Central memory CD8-positive, alpha-beta T cell (primary cell): ENCODE data around the gene UGT2B10.
"Not testable (repeated sequence)": the region's sequence is repeated elsewhere in the genome, so short reads cannot be mapped to it uniquely, and the experiment has no call there.

Source experiments
- ATAC-seq: fragments of 150-1000 bp; cut with Tn5 transposase; replicated peaks from 2 replicates; pipeline ENCODE4 v1.10.0; 2022; ENCODE audit warnings: mild to moderate bottlenecking, moderate FRiP score, moderate number of reproducible peaks; ENCODE audit not compliant: poor library complexity, severe bottlenecking; ENCODE audit errors: extremely low read depth
- DNase-seq, 2 donors: peaks; one replicate each; pipeline ENCODE4 v3.0.0; 2021; ENCODE audit warnings: low spot score in 2 of 2
- H3K27ac Mint-ChIP-seq: one replicate; pipeline ENCODE4 v1.8.0; 2022; ENCODE audit warnings: low read depth, mild to moderate bottlenecking, moderate library complexity, mixed read lengths
- H3K27me3 Mint-ChIP-seq: one replicate; pipeline ENCODE4 v1.8.0; 2022; ENCODE audit warnings: mixed read lengths
- H3K36me3 Mint-ChIP-seq: one replicate; pipeline ENCODE4 v1.8.0; 2022; ENCODE audit warnings: mild to moderate bottlenecking, moderate library complexity, mixed read lengths; ENCODE audit not compliant: insufficient read depth
- H3K4me1 Mint-ChIP-seq: one replicate; pipeline ENCODE4 v1.8.0; 2022; ENCODE audit warnings: mixed read lengths
- H3K4me3 Mint-ChIP-seq: one replicate; pipeline ENCODE4 v1.8.0; 2022; ENCODE audit warnings: mild to moderate bottlenecking, moderate library complexity, mixed read lengths
- H3K9me3 Mint-ChIP-seq: one replicate; pipeline ENCODE4 v1.8.0; 2022; ENCODE audit warnings: mixed read lengths

UGT2B10 gene

GRCh38 chr4:68815617-68816409 lies at the start of gene UGT2B10:
Gene UGT2B10, plus strand, starts transcription at chr4:68815994. Its CDS starts 26 bp downstream, at chr4:68816020.
- not testable (repeated sequence) for DNase-seq, H3K4me3 Mint-ChIP-seq, ATAC-seq, H3K4me1 Mint-ChIP-seq, H3K27me3 Mint-ChIP-seq, H3K27ac Mint-ChIP-seq, H3K9me3 Mint-ChIP-seq, H3K36me3 Mint-ChIP-seq

- H3K4me3 Mint-ChIP-seq, H3K27me3 Mint-ChIP-seq, DNase-seq, H3K36me3 Mint-ChIP-seq, H3K27ac Mint-ChIP-seq, ATAC-seq, H3K4me1 Mint-ChIP-seq: not testable (repeated sequence)
- peaks cover 17% of the 10 kb centered on the region for H3K9me3 Mint-ChIP-seq
Measured at GRCh38 chr4:68771836-68772235, 44.0 kb upstream of the UGT2B10 start.

DNA sequence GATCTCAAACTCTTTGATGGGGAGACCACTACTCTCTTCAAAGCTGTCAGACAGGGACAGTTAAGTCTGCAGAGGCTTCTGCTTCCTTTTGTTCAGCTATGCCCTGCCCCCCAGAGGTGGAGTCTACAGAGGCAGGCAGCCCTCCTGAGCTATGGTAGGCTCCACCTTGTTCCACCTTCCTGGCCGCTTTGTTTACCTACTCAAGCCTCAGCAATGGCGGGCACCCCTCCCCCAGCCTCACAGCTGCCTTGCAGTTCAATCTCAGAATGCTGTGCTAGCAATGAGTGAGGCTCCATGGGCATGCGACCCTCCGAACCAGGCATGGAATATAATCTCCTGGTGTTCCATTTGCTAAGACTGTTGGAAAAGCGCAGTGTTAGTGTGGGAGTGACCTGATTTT lies 42.1 kb upstream of the UGT2B10 start:
- peaks cover 23% of the 10 kb centered on the region for H3K9me3 Mint-ChIP-seq
- no peaks in the 10 kb centered on the region for H3K36me3 Mint-ChIP-seq
- H3K4me3 Mint-ChIP-seq: no peak overlapping the region
- no peak for ATAC-seq
- no peaks in the 10 kb centered on the region for H3K4me1 Mint-ChIP-seq
- DNase-seq: no peak
- no peaks in the 10 kb centered on the region for H3K27me3 Mint-ChIP-seq
- H3K27ac Mint-ChIP-seq: no peak overlapping the region

- H3K4me3 Mint-ChIP-seq: no peak overlapping the region
- H3K9me3 Mint-ChIP-seq: peaks cover 26% of the 10 kb centered on the region
- H3K27ac Mint-ChIP-seq: no peak overlapping the region
- H3K27me3 Mint-ChIP-seq: no peaks in the 10 kb centered on the region
- DNase-seq: no peak
- no peaks in the 10 kb centered on the region for H3K36me3 Mint-ChIP-seq
- ATAC-seq: no peak
- no peaks in the 10 kb centered on the region for H3K4me1 Mint-ChIP-seq
Measured at GRCh38 chr4:68780232-68780631, 35.6 kb upstream of the UGT2B10 start.

GRCh38 chr4:68797048-68797447 lies 18.7 kb upstream of the UGT2B10 start:
- ATAC-seq (no peak), DNase-seq (no peak)
- Mint-ChIP-seq H3K4me3 (no peak overlapping the region), H3K9me3 (peaks cover under 1% of the 10 kb centered on the region), H3K27me3 (no peaks in the 10 kb centered on the region), H3K27ac (no peak overlapping the region), H3K4me1 (no peaks in the 10 kb centered on the region), H3K36me3 (no peaks in the 10 kb centered on the region)

DNA sequence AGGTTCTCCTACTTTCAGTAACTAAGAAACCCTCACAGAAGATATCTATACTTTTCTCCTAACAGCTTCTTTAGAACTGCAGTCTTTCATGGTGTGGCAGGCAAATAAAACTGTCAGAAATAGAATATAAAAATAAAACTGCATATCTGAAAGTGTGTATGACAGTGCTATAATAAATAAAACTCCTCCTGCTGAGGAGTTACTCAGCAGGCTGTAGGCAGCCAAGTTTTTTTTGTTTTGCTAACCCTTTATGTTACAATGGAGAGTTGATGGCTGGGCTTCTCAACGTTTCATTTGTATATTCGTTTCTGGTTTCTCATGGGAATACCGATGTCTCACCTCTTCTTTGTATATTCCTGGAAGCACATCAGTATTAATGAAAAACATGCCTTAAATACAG lies 18.2 kb upstream of the UGT2B10 start:
- Mint-ChIP-seq H3K4me1 (no peaks in the 10 kb centered on the region), H3K27me3 (no peaks in the 10 kb centered on the region), H3K4me3 (no peak overlapping the region), H3K9me3 (peaks cover 6% of the 10 kb centered on the region), H3K27ac (no peak overlapping the region), H3K36me3 (no peaks in the 10 kb centered on the region)
- DNase-seq: no peak
- ATAC-seq: no peak

- DNase-seq (no peak), ATAC-seq (no peak)
- Mint-ChIP-seq H3K9me3 (peaks cover 15% of the 10 kb centered on the region), H3K4me1 (no peaks in the 10 kb centered on the region), H3K27me3 (no peaks in the 10 kb centered on the region), H3K4me3 (no peak overlapping the region), H3K27ac (no peak overlapping the region), H3K36me3 (no peaks in the 10 kb centered on the region)
Measured at GRCh38 chr4:68803013-68803412, 12.8 kb upstream of the UGT2B10 start.

GRCh38 chr4:68808060-68808459 lies 7.7 kb upstream of the UGT2B10 start:
- DNase-seq: no peak
- Mint-ChIP-seq H3K27me3 (no peaks in the 10 kb centered on the region), H3K36me3 (no peaks in the 10 kb centered on the region), H3K9me3 (peaks cover 11% of the 10 kb centered on the region), H3K4me3 (no peak overlapping the region), H3K4me1 (no peaks in the 10 kb centered on the region), H3K27ac (no peak overlapping the region)
- ATAC-seq: no peak

DNA sequence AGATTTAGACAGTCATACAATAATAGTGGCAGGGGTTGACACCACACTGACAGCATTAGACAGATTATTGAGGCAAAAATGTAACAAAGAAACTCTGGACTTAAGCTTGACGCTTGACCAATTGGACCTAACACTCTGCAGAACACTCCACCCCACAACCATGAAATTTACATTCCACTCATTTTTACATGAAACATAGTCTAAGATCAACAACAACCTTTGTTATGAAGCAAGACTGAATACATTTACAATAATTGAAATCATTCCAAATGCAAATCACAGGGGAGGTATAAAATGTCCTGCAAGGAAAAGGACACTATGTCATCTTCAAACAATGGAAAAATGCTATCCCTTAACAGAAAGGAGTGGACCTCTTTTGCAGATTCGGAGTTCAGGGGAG lies 4.9 kb upstream of the UGT2B10 start:
- Mint-ChIP-seq H3K9me3 (peaks cover 11% of the 10 kb centered on the region), H3K4me1 (no peaks in the 10 kb centered on the region)

DNA sequence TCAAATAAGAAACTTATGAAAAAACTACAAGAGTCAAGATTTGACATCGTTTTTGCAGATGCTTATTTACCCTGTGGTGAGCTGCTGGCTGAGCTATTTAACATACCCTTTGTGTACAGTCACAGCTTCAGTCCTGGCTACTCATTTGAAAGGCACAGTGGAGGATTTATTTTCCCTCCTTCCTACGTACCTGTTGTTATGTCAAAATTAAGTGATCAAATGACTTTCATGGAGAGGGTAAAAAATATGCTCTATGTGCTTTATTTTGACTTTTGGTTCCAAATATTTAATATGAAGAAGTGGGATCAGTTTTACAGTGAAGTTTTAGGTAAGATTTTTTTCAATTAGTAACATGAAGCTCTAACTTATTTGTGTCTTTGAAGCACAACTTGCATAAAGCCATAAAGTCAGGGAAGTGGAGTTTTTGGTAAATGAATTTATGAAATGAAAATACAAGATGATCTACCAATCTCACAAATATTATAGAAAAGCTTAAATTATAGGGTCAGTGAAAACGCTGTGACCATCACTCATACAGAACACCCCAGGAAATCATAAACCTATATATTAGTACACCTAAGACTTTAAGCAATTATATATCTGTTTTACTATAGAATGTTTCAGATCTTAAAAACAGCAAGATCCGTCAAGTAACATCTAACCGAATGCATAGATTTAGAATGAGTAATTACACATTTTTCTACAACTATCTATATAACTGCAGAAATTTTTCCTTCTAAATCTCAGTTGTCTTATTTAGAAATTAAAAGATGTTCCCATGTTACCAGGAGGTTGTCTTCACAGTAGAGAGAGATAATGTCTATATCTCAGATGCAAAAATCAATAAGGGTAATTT lies 844 bp downstream of the UGT2B10 start:
- ATAC-seq, H3K27me3 Mint-ChIP-seq, H3K9me3 Mint-ChIP-seq, DNase-seq, H3K27ac Mint-ChIP-seq, H3K4me3 Mint-ChIP-seq, H3K4me1 Mint-ChIP-seq, H3K36me3 Mint-ChIP-seq: not testable (repeated sequence)

More for the DNA sequence above, 4.9 kb upstream of the UGT2B10 start:
- Mint-ChIP-seq H3K27me3 (no peaks in the 10 kb centered on the region), H3K27ac (no peak overlapping the region), H3K4me3 (no peak overlapping the region), H3K36me3 (no peaks in the 10 kb centered on the region)
- no peak for DNase-seq
- no peak for ATAC-seq

- no peak overlapping the region for H3K4me3 Mint-ChIP-seq
- ATAC-seq (no peak), DNase-seq (no peak)
- peaks cover 5% of the 10 kb centered on the region for H3K9me3 Mint-ChIP-seq
- no peaks in the 10 kb centered on the region for H3K4me1 Mint-ChIP-seq
- H3K27me3 Mint-ChIP-seq: no peaks in the 10 kb centered on the region
- no peak overlapping the region for H3K27ac Mint-ChIP-seq
- H3K36me3 Mint-ChIP-seq: no peaks in the 10 kb centered on the region
Measured at GRCh38 chr4:68817386-68817785, 1.6 kb downstream of the UGT2B10 start.

DNA sequence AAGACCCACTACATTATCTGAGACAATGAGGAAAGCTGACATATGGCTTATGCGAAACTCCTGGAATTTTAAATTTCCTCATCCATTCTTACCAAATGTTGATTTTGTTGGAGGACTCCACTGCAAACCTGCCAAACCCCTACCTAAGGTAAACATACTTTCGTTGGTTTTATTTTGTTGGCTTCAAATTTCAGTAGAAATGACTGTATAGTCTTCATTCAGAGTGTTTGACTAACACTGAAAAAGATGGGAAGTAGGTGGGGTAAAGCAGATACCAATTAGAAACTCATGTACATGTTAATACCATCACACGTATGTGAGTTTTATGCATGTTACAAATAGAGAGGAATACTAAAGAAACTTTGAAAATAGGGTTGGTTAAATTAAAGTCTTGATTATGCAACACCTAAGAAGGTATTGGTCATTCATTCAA lies 2.3 kb downstream of the UGT2B10 start:
- not testable (repeated sequence) for DNase-seq, H3K4me3 Mint-ChIP-seq, H3K9me3 Mint-ChIP-seq, H3K27me3 Mint-ChIP-seq, H3K27ac Mint-ChIP-seq, H3K4me1 Mint-ChIP-seq, H3K36me3 Mint-ChIP-seq, ATAC-seq

- Mint-ChIP-seq H3K27me3 (no peaks in the 10 kb centered on the region), H3K4me1 (no peaks in the 10 kb centered on the region), H3K4me3 (no peak overlapping the region), H3K36me3 (no peaks in the 10 kb centered on the region), H3K27ac (no peak overlapping the region), H3K9me3 (no peaks in the 10 kb centered on the region)
- DNase-seq (no peak), ATAC-seq (no peak)
Measured at GRCh38 chr4:68831642-68832041, 15.8 kb downstream of the UGT2B10 start.
